PC-9 (cell line): Measurements from ENCODE around the gene PRDM15. TPM values are rescaled to one million over a fixed set of nuclear protein-coding genes. Genes with fewer than 3 reads are reported as not detected.

Experiments used
- BruUV-seq: library from RNA; stranded (reverse); fragments of 400-500 nt; replicated peaks from 2 replicates; lab custom pipeline; 2021; lab: Mats Ljungman, UMichigan
- CTCF ChIA-PET: fragments of 300-600 bp; sonication (Branson Sonifier 250); formaldehyde crosslinking; loops from one replicate; lab custom pipeline; 2022; ENCODE audit warnings: antibody characterized with exemption; lab: Charles Lee
- POLR2A ChIA-PET: fragments of 300-600 bp; sonication (Branson Sonifier 250); formaldehyde crosslinking; loops from one replicate; lab custom pipeline; 2022; ENCODE audit warnings: antibody characterized with exemption; ENCODE audit not compliant: unreplicated experiment; lab: Charles Lee
- DNase-seq, 2 experiments: peaks; one replicate each; pipeline versions ENCODE4 v3.0.0 to v3.0.0-alpha.2; 2015 to 2022; ENCODE audit warnings: mixed read lengths in 1 of 2
- H2AFZ ChIP-seq: fragments of 200-600 bp; sonication (generic); 2 replicates; pipeline ENCODE4 v1.8.1; 2017; ENCODE audit warnings: antibody characterized with exemption
- H3F3A ChIP-seq: fragments of 200-600 bp; sonication (generic); 2 replicates; pipeline ENCODE4 v1.8.1; 2017; ENCODE audit warnings: antibody characterized with exemption, mild to moderate bottlenecking, low read depth; ENCODE audit not compliant: insufficient read depth
- H3K27ac ChIP-seq: fragments of 200-600 bp; sonication (generic); 2 replicates; pipeline ENCODE4 v1.6.1; 2016; ENCODE audit warnings: mixed run types
- H3K27me3 ChIP-seq: fragments of 200-600 bp; sonication (generic); 2 replicates; pipeline ENCODE4 v1.6.1; 2016; ENCODE audit warnings: low read depth, mixed run types; ENCODE audit not compliant: insufficient read depth
- H3K36me3 ChIP-seq: fragments of 200-600 bp; sonication (generic); 2 replicates; pipeline ENCODE4 v1.6.1; 2016; ENCODE audit warnings: low read depth, mixed run types
- H3K4me1 ChIP-seq: fragments of 200-600 bp; sonication (generic); replicated peaks from 2 replicates; pipeline ENCODE4 v1.6.1; 2016; ENCODE audit warnings: mixed run types; ENCODE audit not compliant: insufficient read depth
- H3K4me2 ChIP-seq: fragments of 200-600 bp; sonication (generic); 2 replicates; pipeline ENCODE4 v1.6.1; 2017; ENCODE audit warnings: mixed run types
- H3K4me3 ChIP-seq: fragments of 200-600 bp; sonication (generic); 2 replicates; pipeline ENCODE4 v1.6.1; 2016; ENCODE audit warnings: mixed run types
- H3K79me2 ChIP-seq: fragments of 200-600 bp; sonication (generic); 2 replicates; pipeline ENCODE4 v1.6.1; 2017; ENCODE audit warnings: low read depth, mixed run types
- H3K9me2 ChIP-seq: fragments of 200-600 bp; sonication (generic); 2 replicates; pipeline ENCODE4 v1.8.1; 2017; ENCODE audit warnings: mild to moderate bottlenecking; ENCODE audit not compliant: insufficient read depth
- H3K9me3 ChIP-seq: fragments of 200-600 bp; sonication (generic); 2 replicates; pipeline ENCODE4 v1.8.1; 2016; ENCODE audit warnings: low read depth; ENCODE audit not compliant: insufficient read depth
- H4K20me1 ChIP-seq: fragments of 200-600 bp; sonication (generic); 2 replicates; pipeline ENCODE4 v1.8.1; 2017; ENCODE audit not compliant: insufficient read depth
- CTCF ChIP-seq: fragments of 200-600 bp; sonication (generic); conservative IDR thresholded peaks from 2 replicates; pipeline ENCODE4 v1.6.1; 2017; ENCODE audit warnings: mixed run types, antibody characterized with exemption, mild to moderate bottlenecking, moderate library complexity
- EZH2 ChIP-seq: fragments of 200-600 bp; sonication (generic); IDR thresholded peaks from 2 replicates; pipeline ENCODE4 v1.8.0; 2017; ENCODE audit warnings: antibody characterized with exemption, low read depth
- intact Hi-C: fragments of 100-400 bp; cut with micrococcal nuclease; formaldehyde crosslinking; loops from one replicate; pipeline ENCODE4 v1.10.0; 2022; ENCODE audit not compliant: unreplicated experiment
- total RNA-seq: library from RNA; stranded (reverse); gene quantifications from 2 replicates; pipeline ENCODE4 v1.2.3, GENCODE V29; 2021

The PRDM15 gene
- total RNA-seq, 1 experiment from 2014 or later = 8.8 TPM

DNA sequence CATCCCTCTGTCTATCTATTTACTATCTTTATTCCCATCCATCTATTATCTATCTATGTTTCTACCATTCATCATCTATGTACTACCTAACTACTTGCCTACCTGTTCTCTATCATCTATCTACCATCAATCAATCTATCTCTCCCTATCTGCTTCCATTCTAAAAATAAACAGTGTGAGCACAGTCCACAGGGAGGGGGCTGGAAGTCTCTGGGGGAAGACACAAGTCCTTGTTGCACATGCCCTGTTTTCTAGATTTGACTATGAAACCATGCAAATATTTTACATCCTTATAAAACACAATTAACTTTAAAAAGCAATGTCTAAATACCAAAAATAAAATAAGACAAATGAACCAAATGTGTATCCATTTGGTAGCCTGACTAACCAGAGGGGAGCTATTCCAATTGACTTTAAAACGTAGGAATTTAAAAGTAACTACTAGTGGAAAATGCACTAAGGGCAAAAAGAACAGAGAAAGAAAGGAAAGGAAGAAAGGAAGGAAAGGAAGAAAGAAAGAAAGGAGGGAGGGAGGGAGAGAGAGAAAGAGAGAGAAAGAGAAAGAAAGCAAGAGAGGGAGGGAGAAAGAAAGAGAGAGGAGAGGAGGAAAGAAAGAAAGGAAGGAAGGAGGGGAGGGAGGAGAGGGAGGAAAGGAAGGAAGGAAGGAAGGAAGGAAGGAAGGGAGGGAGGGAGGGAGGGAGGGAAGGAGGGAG lies 98.7 kb downstream of the PRDM15 start:
- intact Hi-C loops = no loop called here
- Histone ChIP-seq H3K4me1 (peaks cover 56% of the 10 kb centered on the region), H4K20me1 (no peaks in the 10 kb centered on the region), H3K4me3 (no peak overlapping the region), H3F3A (peaks cover 28% of the 10 kb centered on the region), H3K27ac (no peak overlapping the region), H3K9me2 (no peaks in the 10 kb centered on the region), H3K79me2 (peaks cover 11% of the 10 kb centered on the region; the same call in 1 of the 2 replicates), H3K9me3 (no peaks in the 10 kb centered on the region), H2AFZ (no peak overlapping the region), H3K4me2 (no peak overlapping the region), H3K27me3 (no peaks in the 10 kb centered on the region), H3K36me3 (no peaks in the 10 kb centered on the region)
- TF ChIP-seq EZH2 (no peak), CTCF (no peak)
- ChIA-PET CTCF (no interaction called here), POLR2A (no interaction called here)
- BruUV-seq = no TSS peak
- no peak for DNase-seq

DNA sequence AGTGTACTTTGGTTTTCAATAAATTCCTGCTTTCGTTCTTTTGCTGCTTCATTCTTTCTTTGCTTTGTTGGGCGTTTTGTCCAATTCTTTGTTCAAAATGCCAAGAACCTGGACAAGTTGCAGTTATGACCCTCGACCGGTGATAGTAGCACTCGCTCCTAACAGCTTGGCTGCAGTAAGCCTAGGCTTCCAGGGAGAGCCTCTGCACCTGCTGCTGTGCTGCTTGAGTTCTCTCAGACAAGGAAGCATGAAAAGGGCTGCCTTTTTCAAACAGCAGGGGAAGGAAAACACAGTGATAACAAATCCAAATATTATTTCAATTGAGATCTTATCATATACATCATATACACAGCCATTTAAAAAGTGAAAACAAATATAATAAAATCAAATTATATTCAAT lies 99.5 kb downstream of the PRDM15 start:
- Histone ChIP-seq H3K27me3 (no peaks in the 10 kb centered on the region), H3K79me2 (peaks cover 8% of the 10 kb centered on the region; the same call in 1 of the 2 replicates), H3K4me1 (peaks cover 47% of the 10 kb centered on the region), H3K4me3 (no peak overlapping the region), H4K20me1 (no peaks in the 10 kb centered on the region), H2AFZ (no peak overlapping the region), H3K9me2 (no peaks in the 10 kb centered on the region), H3K27ac (no peak overlapping the region), H3K4me2 (no peak overlapping the region), H3F3A (peaks cover 20% of the 10 kb centered on the region), H3K9me3 (no peaks in the 10 kb centered on the region), H3K36me3 (no peaks in the 10 kb centered on the region)
- no TSS peak for BruUV-seq
- DNase-seq = no peak
- CTCF ChIA-PET = no interaction called here
- TF ChIP-seq CTCF = no peak
- no peak for TF ChIP-seq EZH2
- POLR2A ChIA-PET = no interaction called here
- intact Hi-C loops = loop anchor here (2.0 kb wide), 2 partner anchors 37 to 101 kb away; no protein-coding TSS in a partner anchor

DNA sequence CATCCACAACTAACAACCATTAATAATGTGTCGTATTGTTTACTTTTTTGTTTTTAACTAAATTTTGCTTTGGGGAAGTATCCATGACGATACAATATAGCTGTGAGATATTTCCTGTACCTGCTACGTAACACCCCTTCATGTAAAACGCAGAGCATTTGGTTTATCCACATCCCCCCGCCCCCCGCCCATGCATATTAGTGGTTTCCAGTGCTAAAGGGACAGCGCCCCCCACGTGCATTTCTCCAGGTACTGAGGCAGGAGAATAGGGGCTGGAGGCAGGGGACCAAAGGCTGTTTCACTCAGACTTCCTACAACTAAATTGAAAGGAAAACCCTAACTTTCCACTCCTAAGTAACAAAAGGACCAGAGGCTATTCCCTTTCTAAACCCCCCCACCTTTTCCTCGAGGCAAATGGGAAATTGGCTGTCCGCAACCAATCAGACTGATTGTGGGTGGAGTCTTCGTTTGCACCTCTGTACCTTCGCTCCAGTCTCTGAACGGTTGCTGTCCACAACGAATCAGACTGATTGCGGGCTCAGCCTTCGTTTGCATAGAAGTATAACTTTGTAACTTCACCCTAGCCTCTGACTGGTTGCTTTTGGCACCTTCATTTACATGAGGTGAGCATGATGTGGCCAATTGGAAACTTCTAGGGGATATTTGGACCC lies 100.1 kb downstream of the PRDM15 start:
- peaks cover 14% of the 10 kb centered on the region for H3F3A ChIP-seq
- peak overlapping the region; percentile 61; the same call in 1 of the 2 replicates for H3K4me2 ChIP-seq
- DNase-seq = no peak
- CTCF ChIA-PET = interaction anchor here (0.7 to 1.6 kb wide), 3 partner anchors 101 to 270 kb away, joined by 3 to 14 read pairs (median 3); no protein-coding TSS in a partner anchor
- 0 out of 2 replicates have a peak, but pooled peaks cover 4% of the 10 kb centered on the region for H3K79me2 ChIP-seq
- TF ChIP-seq EZH2 (no peak), CTCF (no peak)
- no peaks in the 10 kb centered on the region for H4K20me1 ChIP-seq
- H3K9me2 ChIP-seq = no peaks in the 10 kb centered on the region
- no TSS peak for BruUV-seq
- H2AFZ ChIP-seq = no peak overlapping the region
- 0 out of 2 replicates have a peak overlapping the region, but pooled peaks have one; percentile 13 for H3K27ac ChIP-seq
- H3K9me3 ChIP-seq = no peaks in the 10 kb centered on the region
- H3K27me3 ChIP-seq = no peaks in the 10 kb centered on the region
- peaks cover 47% of the 10 kb centered on the region for H3K4me1 ChIP-seq
- intact Hi-C loops = loop anchor here (1.0 to 2.0 kb wide), 3 partner anchors 38 to 167 kb away; no protein-coding TSS in a partner anchor
- no peak overlapping the region for H3K4me3 ChIP-seq
- POLR2A ChIA-PET = interaction anchor here (0.8 kb wide), 1 partner anchor 101 kb away, joined by 4 read pairs; no protein-coding TSS in a partner anchor
- no peaks in the 10 kb centered on the region for H3K36me3 ChIP-seq
